ENCODE data around the gene CYP4F11. TPM values are rescaled to one million over a fixed set of nuclear protein-coding genes. Genes with fewer than 3 reads are reported as not detected.

Gene CYP4F11
- total RNA-seq, 4 donors from 2014 or later, result 0.32 to 0.66 TPM; not detected in 2

GRCh38 chr19:15862444-15862843, 71.9 kb downstream of the CYP4F11 start:
- no peak for TF ChIP-seq EP300 (IDR thresholded peaks at IDR 0.05)
- TF ChIP-seq CTCF (IDR thresholded peaks at IDR 0.05), result no peak
- TF ChIP-seq POLR2A (IDR thresholded peaks at IDR 0.05; ENCODE audit: low read depth), result no peak
- TF ChIP-seq POLR2AphosphoS5 (IDR thresholded peaks at IDR 0.05), result no peak
- WGBS, result 50% methylated on average over 7 of the region's 7 CpGs
- no peak overlapping the region for H3K27ac ChIP-seq (replicated peaks in 1 of 4)
- no peak overlapping the region for H3K4me3 ChIP-seq
- no peak for DNase-seq (ENCODE audit: extremely low spot score)
- no peaks in the 10 kb centered on the region for H3K9me3 ChIP-seq
- no peaks in the 10 kb centered on the region for H3K36me3 ChIP-seq
- intact Hi-C loops (cut with DNase I), result no loop called here
- H3K4me1 ChIP-seq, result no peaks in the 10 kb centered on the region
- H3K27me3 ChIP-seq, result peaks cover 0 to 38% (median 0%) of the 10 kb centered on the region in 4 donors

Small RNA genes lying within 50 kb of the gene (small RNA-seq; reads per million reads assigned to genes)
- 0 reads per million in 3 donors for gene CYP4F36P

Other genes starting within 250 kb of the CYP4F11 start
- not detected for gene OR10H2, start 206.5 kb downstream of the CYP4F11 start, total RNA-seq
- not detected for gene OR10H3, start 196.5 kb downstream of the CYP4F11 start, total RNA-seq
- under 1 TPM in 1 of 4 donors, not detected in 3; 0.06 TPM for gene OR10H5, start 146.9 kb downstream of the CYP4F11 start, total RNA-seq
- gene OR10H1, start 118.9 kb downstream of the CYP4F11 start, total RNA-seq, result not detected
- not detected for gene CYP4F2, start 36.5 kb downstream of the CYP4F11 start, total RNA-seq
- not detected for gene OR10H4, start 14.5 kb upstream of the CYP4F11 start, total RNA-seq
- 100 to 1,000 TPM; 378 to 445 (median 414) TPM for gene TPM4, start 142.0 kb upstream of the CYP4F11 start, total RNA-seq
- gene RAB8A, start 177.4 kb upstream of the CYP4F11 start, total RNA-seq, result 10 to 100 TPM; 37.9 to 56.4 (median 42.9) TPM
- under 1 TPM in 3 of 4 donors, not detected in 1; 0.52 to 0.83 (median 0.75) TPM for gene HSH2D, start 209.2 kb upstream of the CYP4F11 start, total RNA-seq
- gene CIB3, start 239.0 kb upstream of the CYP4F11 start, total RNA-seq, result not detected